ENCODE results near the gene PALB2. TPM values are rescaled to one million over a fixed set of nuclear protein-coding genes. Genes with fewer than 3 reads are reported as not detected.

Gene PALB2
- total and polyA plus RNA-seq, 10 of the 15 experiments (the other 5 are each of a cell fraction or from before 2014, with no cell fraction given), result 9.2 to 24.6 (median 17.6) TPM

- TF ChIP-seq MLLT1 (IDR thresholded peaks at IDR 0.05) (peak; percentile 88), ZZZ3 (IDR thresholded peaks at IDR 0.05; ENCODE audit: control insufficient read depth, insufficient read length, low read depth) (no peak), CBX5 (IDR thresholded peaks at IDR 0.05; ENCODE audit: low read depth) (peak; percentile 83; the same call in 1 of the 2 replicates), YBX1 (IDR thresholded peaks at IDR 0.05) (no peak), FOS (IDR thresholded peaks at IDR 0.05; ENCODE audit: borderline replicate concordance, extremely low read depth, insufficient read length) (no peak), CBFB (IDR thresholded peaks at IDR 0.05; ENCODE audit: low read depth) (peak; percentile 99), SMAD5 (IDR thresholded peaks at IDR 0.05; ENCODE audit: low read depth) (no peak), KDM1A (IDR thresholded peaks at IDR 0.05; ENCODE audit: borderline replicate concordance) (no peak), ZBTB40 (IDR thresholded peaks at IDR 0.05; ENCODE audit: borderline replicate concordance) (no peak), NFYB (IDR thresholded peaks at IDR 0.05; ENCODE audit: insufficient read depth, low read depth, low read length) (no peak), ASH2L (IDR thresholded peaks at IDR 0.05; ENCODE audit: borderline replicate concordance, low read depth) (no peak), EED (IDR thresholded peaks at IDR 0.05; ENCODE audit: low read depth) (peak; percentile 99), IRF4 (IDR thresholded peaks at IDR 0.05; ENCODE audit: low read depth, low read length) (peak; percentile 100), KAT2A (conservative IDR thresholded peaks at IDR 0.05; ENCODE audit: control insufficient read depth, low read depth, low read length) (no peak), ATF7 (IDR thresholded peaks at IDR 0.05; ENCODE audit: low read depth) (peak; percentile 69), MAX (IDR thresholded peaks at IDR 0.05; ENCODE audit: low read depth, low read length) (no peak), ZNF622 (IDR thresholded peaks at IDR 0.05) (no peak), NRF1 (conservative IDR thresholded peaks at IDR 0.05; ENCODE audit: low read depth, low read length) (no peak), SKIL (IDR thresholded peaks at IDR 0.05; ENCODE audit: low read depth, poor library complexity, severe bottlenecking) (peak; percentile 91), SP1 (IDR thresholded peaks at IDR 0.05; ENCODE audit: low read depth, low read length) (peak; percentile 71), PAX5 (IDR thresholded peaks at IDR 0.05; ENCODE audit: borderline replicate concordance, low read depth, low read length) (peak; percentile 99), JUND (IDR thresholded peaks at IDR 0.05; ENCODE audit: low read depth, low read length) (peak; percentile 93), IRF5 (IDR thresholded peaks at IDR 0.05; ENCODE audit: borderline replicate concordance) (no peak)
These were observed 29.1 kb upstream of the PALB2 start (continued) for GRCh38 chr16:23670137-23670776.
